Activated CD8-positive, alpha-beta memory T cell treated with anti-CD3 and anti-CD28 coated beads, Interleukin-2, amount 50 U/mL, for 24 hours (primary cell): Measurements from ENCODE around the gene FFAR2.

ENCODE experiments used
- DNase-seq: peaks from one replicate; pipeline ENCODE4 v3.0.0-alpha.2; 2020; ENCODE audit errors: extremely low read depth

The FFAR2 gene

DNA sequence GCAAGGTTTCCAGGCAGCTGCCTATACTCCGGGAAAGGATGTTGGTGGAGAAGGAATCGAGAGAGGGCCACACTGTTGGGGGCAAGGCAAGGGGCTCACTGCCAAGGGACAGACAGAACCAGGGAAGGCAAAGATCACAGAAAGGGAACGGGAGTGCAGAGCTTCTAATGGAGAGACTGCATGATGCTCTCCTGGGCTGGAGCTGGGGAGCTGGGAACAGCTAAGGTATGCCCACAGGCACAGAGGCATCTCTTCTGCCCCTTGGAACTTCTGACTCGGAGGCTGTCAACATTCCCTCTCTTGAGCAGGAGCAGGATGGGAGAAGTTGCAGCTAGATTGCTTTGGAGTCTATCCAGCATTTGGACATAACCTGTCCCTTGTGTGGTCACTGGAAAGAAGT lies 22.4 kb upstream of the FFAR2 start:
- no peak for DNase-seq

DNA sequence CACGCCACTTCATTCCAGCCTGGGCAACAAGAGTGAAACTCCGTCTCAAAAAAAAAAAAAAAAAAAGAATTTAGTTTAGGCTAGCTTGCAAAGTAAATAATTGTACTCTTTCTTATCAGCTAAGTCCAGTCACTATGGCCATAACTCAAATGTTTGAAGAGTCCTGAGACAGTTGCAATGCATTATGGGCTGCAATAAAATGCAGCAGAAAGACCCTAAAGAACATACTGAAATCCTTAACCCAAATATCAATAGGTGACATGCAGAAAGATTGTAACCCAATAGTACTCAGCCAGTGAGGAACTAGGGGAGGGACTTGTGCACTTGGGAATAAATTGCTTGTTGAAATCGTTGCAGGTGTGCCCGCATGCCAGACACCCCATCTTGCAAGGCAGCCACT lies 20.9 kb upstream of the FFAR2 start:
- DNase-seq, result no peak

DNA sequence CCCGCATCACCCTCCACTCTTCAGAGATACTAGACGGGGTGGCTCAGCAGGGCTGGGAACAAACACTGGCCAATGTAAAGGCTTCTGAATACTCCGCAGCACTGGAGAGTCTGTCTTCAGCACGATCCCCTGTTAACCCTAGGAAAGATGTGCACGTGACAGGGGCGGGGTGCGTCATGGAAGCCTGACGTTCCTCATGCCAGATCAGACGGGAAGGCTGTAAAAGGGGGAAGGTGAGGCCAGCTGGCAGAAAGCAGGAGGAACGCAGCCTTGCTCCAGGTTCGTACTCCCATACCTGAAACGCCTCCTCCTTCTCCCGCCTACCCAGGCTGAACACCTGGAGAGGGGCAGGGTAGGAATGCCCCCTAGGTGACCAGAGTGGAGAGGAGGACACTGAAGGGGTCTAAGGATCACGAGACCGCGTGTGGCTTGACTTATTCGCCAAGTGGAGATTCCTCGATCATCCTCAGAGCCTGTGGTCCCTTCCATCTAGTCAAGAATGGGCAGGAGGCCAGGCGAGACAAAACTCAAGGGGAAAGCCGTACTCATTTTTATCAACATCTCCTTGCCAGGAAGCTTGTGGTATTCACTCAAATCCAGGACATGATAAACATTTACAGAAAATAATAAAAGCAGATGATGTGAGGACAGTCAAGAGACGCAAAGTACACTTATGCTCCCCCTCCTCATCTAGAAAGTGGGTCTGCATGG lies 18.2 kb upstream of the FFAR2 start:
- no peak for DNase-seq

DNA sequence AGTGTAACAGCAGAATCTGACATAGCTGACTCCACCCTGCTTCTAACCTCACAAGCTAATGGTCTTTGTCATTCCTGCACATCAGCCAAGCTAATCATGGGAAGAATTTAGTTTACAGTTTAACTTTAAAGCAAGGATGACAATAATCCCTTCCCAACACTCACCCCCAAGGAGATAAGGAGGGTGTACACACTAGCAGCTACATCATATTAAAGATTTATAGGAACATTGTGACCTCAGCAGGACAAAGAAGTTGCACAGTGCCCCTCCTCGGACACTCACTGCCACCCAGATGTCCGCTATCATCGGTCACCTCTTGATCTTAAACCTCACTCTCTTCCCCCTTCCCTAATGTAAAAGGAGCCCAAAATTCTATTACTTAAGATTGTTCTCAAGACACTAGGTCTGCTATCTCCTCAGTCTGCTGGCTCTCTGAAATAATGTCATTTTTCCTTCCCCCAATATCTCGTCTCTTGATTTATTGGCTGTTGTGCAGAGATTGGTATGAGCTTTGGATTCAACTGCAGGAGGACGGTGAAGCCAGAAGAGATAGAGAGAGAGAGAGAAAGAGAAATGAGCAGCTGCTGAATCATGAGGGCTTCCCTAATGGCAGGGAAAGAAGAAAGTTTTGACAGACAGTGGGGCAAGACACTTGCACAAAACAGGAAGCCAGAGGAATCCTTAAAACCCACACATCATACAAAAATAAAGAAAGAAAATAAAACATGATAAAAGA lies 17.5 kb upstream of the FFAR2 start:
- DNase-seq, result no peak

DNA sequence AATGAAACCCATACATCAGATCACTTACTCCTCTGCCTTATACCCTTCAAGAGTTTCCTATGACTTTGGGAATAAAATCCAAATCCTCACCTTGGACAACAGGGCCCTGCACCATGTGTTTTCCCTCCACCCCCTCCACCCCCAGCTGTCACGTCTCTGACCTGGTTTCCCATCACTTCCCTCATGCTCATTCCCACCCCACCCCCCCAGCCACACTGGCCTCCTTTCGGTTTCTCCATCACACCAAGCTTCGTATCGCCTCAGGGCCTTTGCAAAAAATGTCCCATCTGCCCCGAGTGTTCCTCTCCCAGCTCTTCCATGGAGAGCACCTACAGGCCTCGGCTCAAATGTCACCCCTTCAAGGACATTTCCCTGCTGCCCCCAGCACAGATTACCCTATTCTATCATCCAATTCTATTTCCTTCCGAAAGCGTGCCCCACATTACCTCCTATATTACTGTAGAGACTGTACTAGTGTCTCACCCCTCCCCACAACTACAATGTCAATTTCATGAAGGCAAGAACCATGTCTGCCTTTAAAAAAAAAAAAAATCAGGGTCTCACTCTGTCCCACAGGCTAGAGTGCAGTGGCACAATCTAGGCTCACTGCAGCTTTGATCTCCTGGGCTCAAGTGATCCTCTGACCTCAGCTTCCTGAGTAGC lies 16.8 kb upstream of the FFAR2 start:
- no peak for DNase-seq

DNA sequence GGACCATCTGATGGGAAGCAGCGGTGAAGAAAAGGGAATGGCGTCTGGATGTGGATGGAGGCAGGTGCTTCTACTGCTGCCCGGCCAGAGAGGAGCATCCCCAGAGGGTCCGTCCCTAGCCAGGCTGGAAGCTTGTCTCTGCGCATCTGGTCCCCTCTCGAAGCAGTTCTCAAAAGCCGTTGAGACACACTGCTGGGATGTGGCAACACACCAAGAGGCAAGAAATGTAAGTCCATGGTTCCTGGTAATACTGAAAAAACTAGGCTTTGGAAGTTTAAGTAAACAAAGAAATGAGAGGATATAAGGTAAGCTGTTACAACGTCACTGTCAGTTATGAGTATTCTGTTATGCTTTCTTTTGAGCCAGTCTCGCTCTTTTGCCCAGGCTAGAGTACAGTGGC lies 15.1 kb upstream of the FFAR2 start:
- no peak for DNase-seq

DNA sequence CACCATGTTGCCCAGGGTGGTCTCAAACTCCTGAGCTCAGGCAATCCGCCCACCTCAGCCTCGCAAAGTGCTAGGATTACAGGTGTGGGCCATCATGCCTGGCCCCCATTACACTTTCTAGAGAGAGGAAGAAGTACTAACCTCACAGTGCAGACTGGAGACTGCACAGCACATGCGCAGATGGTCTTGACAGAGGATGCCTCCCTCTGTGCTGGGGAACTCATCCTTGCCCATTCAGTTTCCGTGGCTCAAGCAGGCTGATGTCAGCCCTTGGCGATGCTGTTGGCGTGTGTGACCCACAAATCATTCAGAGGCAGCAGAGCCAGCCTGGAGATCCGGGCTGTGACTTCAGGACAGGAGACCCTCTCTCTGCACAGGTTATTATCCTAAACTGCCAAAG lies 14.6 kb upstream of the FFAR2 start:
- no peak for DNase-seq

DNA sequence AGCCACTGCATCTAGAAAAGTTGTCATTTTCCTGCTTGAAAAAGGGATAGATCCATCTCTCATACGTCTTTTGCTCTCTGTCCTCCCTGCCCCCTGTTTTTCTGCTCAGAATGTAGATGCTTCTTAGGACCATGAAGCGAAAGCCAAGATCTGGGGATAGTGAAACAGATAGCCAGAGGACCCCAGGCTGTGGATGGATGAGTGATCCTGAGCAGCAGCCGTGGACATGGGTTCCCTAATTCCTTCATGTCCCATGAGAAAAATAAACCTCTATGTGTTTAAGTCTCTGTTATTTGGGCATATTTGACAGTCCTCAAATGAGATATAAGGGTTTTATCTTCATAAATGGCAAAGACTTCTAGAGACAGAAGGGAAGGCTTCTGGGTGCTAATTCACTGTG lies 12.2 kb upstream of the FFAR2 start:
- DNase-seq, result no peak

DNA sequence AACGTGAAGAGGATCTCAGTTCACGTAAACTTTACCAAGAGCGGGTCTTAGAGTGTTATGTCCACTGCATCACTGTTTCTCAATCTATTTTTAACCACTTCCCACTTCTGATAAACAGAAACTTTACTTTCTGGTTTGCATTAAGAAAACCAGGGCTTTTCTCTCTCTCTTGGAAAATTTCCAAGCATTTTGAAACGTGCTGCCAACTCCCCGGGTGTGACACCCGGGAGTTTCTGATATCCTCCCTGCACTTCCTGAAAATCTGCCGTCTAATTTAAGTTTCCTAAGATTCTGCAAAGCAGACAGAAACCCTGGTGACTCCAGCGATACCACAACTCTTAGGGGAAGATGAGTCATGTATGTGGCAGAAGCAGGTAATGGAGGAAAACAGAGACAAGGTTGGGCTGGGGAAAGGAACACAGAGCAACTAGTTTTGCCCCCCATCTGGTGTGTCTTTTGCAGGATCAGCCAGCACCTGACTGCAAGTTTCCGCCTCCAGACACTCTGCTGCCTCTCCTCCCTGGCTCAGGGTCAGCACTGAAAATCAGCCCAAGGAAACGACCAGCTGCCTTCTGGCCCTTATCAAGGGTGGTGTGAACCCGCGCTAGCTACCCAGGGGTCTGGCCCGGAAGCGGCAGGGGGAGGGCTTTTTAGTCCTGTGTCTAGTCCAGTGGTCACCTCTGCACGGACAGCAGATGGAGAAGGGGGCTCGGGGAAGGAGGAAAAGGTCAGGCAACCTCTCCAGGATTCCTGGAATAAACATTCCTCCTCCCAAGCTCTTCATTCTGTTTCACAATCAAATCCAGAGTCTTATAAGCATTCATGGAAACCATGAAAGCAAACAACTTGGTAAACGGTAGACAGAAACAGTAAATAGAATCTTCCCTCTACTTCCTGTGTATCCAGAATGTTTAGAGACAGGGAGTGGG lies 11.3 kb upstream of the FFAR2 start:
- DNase-seq, result no peak

DNA sequence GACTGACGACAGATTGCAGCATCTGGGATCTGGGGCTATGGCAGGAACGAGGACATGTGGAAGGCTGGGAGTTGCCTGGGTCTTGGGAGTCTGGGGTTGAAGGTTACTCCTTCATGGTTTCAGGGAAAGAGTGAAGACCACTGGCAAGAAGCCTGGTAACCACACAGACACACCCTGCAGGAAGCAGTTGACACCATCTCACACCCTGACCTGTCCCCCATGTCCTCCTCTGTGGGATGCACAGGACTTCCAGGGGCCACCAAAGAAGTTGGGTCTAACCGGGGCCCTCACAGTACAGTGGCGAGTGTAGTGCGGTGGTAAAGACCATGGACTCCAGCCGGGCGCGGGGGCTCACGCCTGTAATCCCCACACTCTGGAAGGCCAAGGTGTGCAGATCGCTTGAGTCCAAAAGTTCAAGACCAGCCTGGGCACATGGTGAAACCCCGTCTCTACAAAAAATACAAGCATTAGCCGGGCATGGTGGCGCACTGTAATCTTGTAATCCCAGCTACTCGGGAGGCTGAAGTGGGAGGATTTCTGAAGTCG lies 10.6 kb upstream of the FFAR2 start:
- DNase-seq, result no peak

DNA sequence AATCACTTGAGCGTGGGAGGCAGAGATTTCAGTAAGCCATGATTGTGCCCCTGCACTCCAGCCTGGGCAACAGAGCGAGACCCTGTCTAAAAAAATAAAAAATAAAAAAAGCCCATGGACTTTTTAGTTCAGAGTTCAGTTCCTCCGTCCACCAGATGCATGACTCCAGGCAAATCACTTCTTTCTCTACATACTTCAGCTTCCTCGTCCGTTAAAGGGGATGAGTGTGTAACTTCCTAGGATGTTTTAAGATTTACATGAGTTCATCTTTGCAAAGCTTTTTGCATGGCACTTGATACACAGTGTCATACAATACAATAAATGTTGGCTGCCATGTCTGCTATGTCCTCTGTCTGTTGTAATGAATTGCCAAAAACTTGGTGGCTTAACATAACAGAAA lies 10.0 kb upstream of the FFAR2 start:
- DNase-seq, result no peak

DNA sequence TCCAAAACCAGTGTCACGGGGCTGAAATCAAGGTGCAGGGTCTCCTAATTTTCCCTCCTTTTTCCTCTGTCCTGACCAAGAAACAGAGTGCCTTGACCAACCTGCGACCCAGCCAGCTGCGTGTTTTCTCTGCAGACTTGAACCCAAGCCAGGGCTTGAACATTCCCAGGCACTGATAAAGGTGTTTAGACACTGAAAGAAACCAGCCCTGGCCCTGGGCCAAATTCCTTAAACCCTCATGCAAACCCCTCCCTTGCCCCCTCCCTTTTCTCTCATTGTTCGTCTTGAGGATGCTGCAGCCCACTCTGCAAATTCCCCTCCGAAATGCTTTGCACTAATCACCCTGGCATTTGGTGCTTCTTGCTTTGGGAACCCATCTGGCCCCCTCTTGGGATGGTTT lies 9.5 kb upstream of the FFAR2 start:
- no peak for DNase-seq

DNA sequence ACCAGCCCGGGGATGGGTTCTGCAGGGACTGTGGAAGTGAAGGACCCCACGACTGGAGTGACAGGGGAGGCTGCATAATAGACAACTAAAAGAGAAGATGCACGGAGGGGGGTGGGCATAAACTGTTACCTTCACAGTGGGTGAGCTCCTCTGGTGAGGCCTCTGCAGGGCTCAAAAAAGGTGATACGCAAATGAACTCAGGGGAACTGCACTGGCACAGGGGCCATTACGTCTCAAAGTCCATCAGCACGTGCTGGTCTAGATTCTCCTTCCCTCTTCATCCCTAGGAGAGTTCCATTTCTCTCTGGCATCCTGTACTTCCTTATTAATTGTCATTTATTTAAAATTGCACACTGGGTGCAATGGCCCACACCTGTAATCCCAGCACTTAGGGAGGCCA lies 8.1 kb upstream of the FFAR2 start:
- no peak for DNase-seq

DNA sequence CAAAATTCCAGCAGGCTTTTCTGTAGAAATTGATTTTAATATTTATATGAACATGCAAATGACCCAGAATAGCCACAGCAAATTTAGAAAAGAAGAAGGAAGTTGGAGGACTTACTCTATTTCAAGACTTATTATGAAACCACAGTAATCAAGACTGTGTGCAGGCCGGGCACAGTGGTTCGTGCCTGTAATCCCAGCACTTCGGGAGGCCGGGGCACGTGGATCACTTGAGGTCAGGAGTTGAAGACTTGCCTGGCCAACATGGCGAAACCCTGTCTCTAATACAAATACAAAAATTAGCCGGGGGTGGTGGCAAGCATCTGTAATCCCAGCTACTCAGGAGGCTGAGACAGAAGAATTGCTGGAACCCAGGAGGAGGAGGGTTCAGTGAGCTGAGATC lies 6.0 kb upstream of the FFAR2 start:
- no peak for DNase-seq

DNA sequence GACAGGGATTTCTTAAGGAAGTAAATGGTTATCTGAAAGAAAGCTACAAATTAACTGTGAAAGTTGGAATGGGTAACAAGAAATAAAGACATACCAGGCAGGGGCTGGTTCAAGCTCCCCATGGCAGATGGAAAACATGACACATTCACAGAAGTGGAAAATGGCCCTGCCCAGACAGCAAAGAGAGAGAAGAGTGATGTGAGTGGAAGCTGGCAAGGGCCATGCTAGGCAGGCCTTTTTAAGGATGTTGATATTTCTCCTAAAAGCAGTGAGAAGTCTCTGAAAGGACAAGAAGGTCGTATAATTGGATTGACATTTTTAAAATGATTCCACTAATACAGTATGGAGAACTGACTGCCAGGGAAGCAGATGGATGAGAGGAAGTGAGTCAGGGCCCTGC lies 3.3 kb upstream of the FFAR2 start:
- DNase-seq, result no peak

DNA sequence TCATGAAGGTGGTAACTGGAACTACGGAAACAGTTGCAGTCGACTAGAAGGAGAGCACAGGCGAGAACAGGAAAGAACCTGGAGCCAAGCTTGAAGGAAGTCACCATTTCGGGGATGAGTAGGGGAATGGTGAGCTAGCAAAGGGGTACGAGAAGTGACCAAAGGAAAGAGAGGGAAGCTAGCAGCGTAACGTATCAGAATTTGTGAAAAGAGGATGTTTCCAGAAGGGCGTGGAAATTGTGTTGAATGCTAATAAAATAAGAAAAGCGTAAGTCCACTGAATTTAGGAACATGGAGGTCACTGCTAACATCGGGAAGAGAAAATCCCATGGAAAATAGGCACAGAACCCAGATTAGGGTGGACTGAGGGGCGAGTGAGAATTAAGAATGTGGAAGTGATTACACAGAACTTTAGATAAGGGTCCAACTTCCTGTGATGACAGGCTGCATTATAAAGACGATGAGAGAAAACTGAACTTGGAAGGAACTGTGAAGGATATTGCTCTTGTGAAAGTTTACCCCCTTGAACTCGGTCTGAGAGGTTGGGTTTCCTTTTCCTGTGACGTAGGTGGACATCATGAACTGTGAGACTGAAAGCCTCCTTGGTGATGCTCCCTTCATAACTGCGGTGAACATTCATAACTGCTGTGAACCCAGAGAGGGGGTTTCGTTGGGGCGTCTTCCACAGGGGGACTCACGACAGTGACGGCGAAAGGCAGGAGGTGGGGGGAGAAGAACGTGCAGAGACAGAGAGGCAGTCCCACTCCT lies 2.0 kb upstream of the FFAR2 start:
- no peak for DNase-seq

DNA sequence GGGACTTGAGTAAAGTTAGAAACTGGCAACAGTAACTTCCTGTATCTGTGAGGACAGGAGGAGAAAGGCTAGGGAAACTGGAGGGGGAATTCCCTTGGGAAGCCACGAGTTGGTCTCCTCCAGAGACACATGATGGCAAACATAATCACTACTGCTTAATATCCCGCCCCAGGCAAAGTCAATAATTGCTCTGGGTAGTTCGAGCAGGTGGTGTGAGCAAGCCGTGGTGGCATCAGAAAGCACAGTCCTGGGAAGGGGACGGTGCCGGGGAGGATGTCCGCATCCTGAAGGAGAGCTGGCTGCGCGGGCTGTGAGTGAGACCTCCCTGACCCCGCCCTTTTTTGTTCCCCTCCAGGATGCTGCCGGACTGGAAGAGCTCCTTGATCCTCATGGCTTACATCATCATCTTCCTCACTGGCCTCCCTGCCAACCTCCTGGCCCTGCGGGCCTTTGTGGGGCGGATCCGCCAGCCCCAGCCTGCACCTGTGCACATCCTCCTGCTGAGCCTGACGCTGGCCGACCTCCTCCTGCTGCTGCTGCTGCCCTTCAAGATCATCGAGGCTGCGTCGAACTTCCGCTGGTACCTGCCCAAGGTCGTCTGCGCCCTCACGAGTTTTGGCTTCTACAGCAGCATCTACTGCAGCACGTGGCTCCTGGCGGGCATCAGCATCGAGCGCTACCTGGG lies 1.4 kb downstream of the FFAR2 start:
- no peak for DNase-seq

DNA sequence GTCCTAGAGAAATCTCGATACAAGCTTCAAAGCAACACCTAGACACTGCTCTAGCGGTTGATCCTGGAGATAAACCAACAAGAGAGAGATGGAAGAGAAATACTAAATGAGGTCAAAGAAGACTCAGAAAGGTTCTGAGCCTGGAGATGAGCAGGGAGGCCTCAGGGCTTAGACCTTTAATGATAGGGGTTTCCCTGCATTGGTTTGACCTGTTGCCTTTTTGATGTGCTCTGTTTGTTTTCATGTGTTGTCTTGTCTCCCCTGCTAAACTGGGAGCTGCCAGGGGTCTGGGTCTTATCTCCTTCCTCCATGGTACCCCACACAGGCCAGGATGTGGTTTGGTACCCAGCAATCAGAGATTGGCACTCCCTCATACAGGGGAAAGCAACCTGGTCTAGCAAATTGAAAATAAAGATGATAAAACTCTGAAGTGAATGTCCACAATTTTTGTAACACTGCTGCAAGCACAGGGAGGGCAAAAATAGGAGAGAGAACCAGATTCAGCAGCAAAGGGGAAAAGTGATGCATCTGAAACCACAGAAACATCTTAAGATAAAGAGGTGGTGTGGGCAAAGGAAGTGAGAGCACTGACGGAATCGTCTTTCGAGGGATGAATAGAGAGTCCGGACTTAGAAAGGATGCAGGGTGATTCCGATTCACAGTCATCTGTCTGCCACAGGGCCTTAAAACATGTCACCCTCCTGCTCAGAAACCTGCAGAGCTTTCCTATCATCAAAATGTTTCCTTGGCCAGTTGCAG lies 3.5 kb downstream of the FFAR2 start:
- DNase-seq, result no peak

DNA sequence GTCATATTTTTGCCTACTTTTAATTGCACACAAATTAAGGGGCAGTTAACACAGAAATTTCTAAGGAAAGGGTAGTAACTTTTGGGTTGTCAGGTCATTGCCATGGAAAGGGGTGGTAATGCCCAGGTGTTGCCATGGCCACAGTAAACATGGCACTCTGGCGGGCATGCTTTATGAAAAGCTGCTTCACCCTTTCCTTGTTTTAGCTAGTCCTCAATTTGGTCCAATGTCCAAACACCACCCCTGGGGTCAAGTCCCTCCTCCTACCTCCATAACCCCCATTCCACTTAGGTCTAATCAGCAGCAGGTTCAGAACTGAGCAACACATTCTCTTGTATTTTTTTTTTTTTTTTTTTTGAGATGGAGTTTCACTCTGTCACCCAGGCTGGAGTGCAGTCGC lies 6.6 kb downstream of the FFAR2 start:
- no peak for DNase-seq
